HG02885 (cell line): ENCODE results near the gene KATNB1.
"Not testable (repeated sequence)": the region's sequence is repeated elsewhere in the genome, so short reads cannot be mapped to it uniquely, and the experiment has no call there.

Experiments
- ATAC-seq: cut with Tn5 transposase; IDR thresholded peaks from one replicate; pipeline ENCODE4 v1.9.1; 2021; ENCODE audit warnings: mild to moderate bottlenecking; ENCODE audit not compliant: unreplicated experiment, poor library complexity

Gene KATNB1

GRCh38 chr16:57741660-57742191 is 6.2 kb downstream of the KATNB1 start:
- ATAC-seq, result no peak

DNA sequence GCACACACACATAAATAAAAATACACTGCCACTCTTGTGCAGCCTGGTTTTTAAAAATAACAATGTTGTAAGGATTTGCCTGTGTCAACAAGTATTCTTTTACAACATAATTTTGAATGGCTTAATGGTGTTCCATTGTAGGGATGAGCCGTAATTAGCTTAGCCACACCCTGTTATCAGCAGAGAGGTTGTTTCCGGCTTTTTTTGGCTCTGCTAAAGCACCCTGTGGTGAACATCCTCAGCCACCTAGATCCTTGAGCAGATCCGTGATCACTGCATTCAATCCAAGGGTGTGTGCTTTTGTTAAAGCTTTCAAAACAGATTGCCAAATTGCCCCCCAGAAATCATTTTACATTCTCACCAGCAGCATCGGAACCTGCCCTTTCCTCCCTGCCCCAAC is 7.0 kb downstream of the KATNB1 start:
- no peak for ATAC-seq

DNA sequence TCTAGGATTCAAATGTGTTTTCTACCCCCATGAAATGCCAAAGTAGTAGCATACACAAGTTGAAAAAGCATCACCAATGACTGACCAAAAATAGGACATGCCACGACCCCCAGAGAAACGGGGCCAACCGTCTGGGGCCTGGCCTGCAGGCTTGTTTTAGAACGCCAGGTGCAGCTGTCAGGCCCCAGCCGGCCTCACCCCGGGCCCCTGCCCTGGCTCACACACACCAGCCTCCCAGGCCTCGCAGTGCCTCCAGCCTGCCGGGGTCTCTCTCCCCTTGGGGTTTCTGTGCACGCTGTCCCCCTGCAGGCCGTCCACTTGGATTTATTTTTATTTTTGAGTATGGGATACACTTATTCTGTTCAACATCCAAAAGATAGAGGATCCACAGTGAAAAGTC is 7.9 kb downstream of the KATNB1 start:
- no peak for ATAC-seq

- no peak for ATAC-seq
Observed at GRCh38 chr16:57743886-57744641, 8.5 kb downstream of the KATNB1 start.

DNA sequence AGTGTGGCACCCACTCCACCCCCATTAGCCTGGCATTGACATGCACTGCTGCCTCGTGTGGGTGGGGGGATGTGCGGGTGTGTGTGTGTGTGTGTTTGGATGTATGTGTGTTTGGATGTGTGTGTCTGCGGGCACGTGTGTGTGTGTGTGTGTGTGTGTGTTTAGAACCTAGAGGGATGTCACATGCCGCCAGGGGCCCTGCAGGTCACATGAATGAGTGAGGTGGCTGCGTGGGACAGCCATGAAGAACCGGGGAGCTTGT is 9.0 kb downstream of the KATNB1 start:
- ATAC-seq, result no peak

DNA sequence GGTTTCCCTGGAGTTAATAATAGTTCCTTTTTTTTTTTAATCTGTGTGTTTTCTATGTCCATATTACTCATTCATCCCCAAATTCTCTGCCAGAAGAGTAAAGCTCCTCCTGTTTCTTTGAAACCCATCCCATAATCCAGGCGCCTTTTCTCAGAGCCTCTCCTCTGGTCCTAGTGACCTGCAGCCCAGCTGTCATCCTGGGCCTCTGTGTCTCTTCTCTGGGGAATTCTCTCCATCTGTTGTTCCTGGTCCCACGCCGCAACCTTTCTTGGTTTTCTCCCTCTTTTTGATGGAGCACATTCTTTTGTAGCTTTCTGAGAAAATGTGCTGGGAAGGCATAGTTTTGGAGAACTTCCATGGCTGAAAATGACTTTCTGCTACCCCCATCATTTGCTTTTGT is 10.2 kb downstream of the KATNB1 start:
- no peak for ATAC-seq

DNA sequence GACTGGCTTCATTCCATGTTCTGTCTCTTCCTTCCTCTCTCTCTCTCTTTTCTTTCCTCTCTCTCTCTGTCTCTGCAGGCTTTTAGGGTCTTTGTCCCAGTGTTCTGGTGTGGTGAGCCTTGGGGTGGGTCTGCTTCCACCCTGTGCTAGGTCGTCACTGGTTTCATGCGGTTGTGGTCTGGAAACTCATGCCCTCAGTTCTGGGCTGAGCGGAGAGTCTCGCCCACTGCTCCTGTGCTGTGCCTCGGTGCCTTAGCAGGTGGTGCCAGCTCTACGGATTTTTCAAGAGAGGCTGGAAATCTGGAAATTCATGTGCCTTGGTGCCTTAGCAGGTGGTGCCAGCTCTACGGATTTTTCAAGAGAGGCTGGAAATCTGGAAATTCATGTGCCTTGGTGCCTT is 10.7 kb downstream of the KATNB1 start:
- ATAC-seq, result not testable (repeated sequence)

- ATAC-seq, result no peak
Observed at GRCh38 chr16:57747091-57747490, 11.5 kb downstream of the KATNB1 start.

DNA sequence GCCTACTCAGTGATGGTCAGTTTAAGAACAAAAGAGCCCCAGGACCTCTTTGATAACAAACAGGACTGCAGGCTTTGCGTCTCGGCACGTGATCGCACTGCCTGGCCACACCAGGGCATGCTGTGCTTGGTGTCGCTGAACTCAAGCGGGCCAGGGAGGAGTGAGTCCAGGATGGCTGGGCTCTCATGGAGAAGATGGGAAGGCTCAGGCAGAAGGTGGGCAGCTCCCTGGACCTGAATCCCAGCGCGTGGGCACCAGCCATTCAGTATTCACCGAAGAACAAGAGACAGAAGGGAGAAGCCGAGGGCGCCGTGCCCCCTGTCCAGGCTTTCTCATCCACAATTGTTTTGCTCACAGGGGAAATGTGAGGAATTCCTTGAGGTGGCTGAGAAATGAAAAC is 11.9 kb downstream of the KATNB1 start:
- ATAC-seq, result no peak

DNA sequence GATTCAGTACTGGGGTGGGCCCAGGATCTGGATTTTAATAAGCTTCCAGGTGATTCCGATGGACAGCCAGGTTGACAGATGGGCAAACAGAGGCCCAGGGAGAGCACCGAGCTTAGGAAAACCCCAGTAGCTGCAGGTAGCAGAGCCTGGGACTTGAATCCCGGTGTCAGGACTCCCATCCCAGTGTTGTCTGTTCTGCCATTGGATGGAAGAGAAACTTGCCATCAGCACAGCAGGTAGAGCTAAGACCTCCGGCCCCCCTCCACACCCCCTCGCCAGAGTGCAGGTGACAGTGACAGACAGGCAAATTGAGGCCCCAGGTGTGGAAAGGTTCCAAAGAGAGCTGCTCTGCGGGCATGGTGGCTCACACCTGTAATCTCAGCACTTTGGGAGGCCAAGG is 12.4 kb downstream of the KATNB1 start:
- ATAC-seq, result no peak

DNA sequence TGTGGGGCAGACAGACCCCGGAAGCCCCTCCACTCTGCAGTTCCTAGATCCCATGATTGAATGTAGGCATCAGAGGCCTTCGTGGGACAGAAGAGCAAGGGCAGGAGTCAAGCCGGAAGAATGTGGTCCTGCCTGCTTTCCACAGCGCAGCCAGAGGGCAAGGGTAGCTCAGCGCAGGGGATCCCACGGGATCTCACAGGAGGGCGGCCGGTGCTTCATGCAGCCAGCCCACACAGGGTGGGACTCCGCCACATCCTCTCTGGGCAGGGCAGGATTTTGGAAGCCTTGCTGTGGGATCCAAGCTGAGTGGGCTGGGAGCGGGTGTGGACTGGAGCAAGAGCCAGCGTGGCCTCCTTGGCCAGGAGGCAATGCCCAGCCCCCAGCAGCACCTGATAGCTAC is 13.0 kb downstream of the KATNB1 start:
- no peak for ATAC-seq

DNA sequence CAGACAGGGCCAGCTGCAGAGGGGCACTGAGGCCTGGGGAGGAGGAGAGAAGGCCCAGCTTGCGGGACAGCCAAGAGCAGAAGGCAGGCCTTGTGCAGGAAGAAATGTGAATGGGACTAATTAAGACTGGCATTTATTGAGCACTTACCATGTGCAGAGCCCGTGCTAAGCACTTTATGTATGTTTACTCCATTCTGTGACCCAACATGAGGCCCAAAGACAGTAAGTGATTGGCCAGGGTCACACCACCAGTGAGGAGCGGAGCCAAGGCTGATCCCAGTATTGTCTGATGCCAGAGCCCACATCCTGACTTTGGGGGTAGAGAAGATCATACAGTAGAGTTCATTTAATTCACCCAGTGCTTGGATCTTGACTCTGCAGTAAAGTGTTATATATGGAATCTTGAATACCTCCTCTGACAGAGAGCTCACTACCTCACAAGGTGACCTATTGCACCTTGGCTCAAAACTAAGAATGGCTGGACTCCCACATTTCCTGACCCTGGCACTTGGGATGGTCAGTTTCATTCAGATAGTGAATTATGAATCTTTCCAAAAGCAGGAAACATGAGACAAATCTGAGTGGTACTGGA is 13.6 kb downstream of the KATNB1 start:
- ATAC-seq, result no peak

GRCh38 chr16:57749856-57750452 is 14.4 kb downstream of the KATNB1 start:
- ATAC-seq, result no peak

DNA sequence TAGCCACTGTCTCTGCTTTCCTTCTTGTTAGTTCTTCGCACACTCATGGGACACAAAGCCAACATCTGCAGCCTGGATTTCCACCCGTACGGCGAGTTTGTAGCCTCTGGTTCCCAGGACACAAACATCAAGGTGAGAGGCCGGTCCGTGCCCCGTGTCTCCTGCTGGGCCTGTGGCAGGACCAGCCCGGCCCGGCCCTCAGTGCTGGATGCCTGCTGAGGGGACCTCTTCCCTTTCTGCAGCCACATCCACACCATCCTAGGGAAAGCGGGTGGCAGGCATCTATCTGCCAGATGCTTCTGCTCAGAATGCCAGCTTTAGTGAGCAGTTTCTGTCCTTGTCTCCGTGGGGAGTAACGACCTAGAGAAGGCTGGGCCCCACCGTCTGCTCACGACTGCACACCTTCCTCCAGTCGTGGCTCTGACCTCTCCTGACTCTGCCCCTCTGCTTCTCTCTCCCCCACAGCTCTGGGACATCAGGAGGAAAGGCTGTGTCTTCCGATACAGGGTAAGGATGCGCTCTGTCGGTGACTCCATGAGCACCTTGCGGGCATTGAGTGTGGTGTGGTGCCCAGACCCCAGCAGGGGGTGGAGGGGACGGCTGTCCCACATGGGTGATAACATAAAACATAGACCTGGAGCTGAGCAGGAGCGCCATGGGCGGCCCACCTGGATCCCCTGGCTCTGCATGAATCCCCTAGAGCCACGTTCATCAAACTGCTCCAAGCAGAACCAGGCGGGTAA is 15.4 kb downstream of the KATNB1 start:
- ATAC-seq, result no peak

DNA sequence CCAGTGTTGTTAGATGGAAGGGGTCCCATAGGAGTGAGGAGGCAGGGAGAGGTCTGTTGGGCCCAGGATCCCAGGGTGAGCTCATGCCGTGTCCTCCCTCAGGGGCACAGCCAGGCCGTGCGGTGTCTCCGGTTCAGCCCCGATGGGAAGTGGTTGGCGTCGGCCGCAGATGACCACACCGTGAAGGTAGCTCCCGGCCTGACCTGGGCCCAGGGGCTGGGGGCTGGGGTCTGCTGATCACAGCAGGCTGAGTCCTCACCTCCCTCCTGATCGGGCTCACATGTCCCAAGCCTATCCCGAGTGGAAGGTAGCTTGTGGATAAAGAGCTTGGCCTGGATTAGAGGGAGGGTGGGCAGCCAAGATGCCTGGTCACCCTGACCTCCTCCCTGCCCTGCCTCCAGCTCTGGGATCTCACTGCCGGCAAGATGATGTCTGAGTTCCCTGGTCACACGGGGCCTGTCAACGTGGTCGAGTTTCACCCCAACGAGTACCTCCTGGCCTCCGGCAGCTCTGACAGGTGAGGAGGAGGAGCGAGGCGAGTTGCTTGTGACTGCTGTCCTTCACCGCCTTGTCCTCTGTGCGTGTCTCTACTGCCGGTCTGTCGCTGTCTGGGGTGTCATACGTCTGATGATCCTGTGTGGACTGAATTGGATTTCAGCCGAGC is 16.1 kb downstream of the KATNB1 start:
- no peak for ATAC-seq

GRCh38 chr16:57752203-57752580 is 16.6 kb downstream of the KATNB1 start:
- ATAC-seq, result no peak

GRCh38 chr16:57752581-57753447 is 17.2 kb downstream of the KATNB1 start:
- ATAC-seq, result no peak

DNA sequence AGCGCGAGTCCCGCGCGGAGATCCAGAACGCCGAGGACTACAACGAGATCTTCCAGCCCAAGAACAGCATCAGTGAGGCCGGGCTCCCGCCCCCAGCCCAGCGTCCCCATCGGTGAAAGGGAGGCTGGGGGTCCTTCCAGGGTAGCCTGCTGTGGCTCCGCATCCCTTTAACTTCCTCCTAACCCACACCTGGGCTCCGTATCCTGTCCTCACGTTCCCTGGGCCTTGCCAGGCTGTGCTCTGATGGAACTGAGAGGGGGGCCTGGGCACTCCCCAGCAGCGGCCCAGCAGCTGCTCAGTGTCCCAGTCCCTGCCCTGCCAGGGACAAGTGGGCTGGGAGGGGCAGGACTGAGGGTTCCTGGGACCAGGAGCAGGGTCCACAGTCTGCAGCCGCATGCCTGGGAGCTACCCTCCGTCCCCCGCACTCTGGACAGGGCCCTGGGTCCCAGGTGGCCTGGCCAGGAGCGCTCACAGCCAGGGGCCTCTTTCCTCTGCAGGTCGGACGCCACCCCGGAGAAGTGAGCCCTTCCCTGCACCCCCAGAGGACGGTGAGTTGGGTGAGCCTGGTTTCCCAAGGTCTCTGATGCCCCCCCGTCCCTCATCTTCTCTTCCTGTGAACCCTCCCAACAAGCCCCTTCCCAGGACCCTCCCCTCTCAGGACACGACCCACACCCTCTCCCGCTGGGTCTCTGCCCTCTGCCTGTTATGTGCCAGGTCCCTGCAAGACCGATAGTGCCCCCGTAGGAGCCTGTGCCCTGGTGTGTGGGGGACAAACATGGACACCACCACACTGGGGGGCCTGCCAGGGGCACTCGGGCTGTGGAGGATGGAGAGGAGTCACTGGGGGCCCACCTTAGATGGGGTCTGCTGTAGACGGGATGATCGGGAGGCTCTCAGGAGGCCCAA is 18.1 kb downstream of the KATNB1 start:
- ATAC-seq, result no peak
